Esophagus squamous epithelium (tissue), 4 donors: Measurements from ENCODE around the gene IL19.

Experiments
- POLR2A ChIP-seq, 4 donors: fragments of 450-650 bp; IDR thresholded peaks; one replicate each; pipeline ENCODE4 v1.6.1; 2017; ENCODE audit warnings: antibody characterized with exemption in 4 of 4, mild to moderate bottlenecking in 4 of 4, moderate library complexity in 3 of 4
- TF ChIP-seq, protein P1 (sequence below), 6 experiments: fragments of 450-650 bp in 4 of 6; fragments of 200-600 bp in 2 of 6; sonication (generic) in 2 of 6; IDR thresholded peaks; one replicate each; pipeline ENCODE4 v1.5.1; 2016 to 2019; ENCODE audit warnings: antibody characterized with exemption in 6 of 6, mild to moderate bottlenecking in 4 of 6, moderate library complexity in 4 of 6

DNA sequence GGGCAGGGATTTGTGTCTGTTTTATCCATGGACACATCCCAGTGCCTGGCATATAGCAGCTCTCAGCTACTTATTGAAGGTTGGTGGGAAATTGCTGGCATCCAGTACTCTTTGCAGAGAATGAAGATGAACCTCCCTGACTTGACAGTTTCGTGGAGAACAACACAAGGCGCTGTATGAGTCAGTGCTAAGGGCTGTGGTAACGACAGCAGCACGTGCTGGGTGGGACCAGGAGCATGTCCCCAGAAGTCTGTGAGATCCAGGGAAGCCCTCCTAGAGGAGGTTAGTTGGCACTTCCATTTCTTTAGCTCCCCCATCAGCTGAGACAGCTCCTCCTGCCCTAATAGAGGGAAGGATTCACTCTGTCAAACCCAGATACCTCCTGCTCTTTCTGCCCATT lies 25.9 kb upstream of the IL19 start:
- TF ChIP-seq POLR2A (IDR thresholded peaks at IDR 0.05) = no peak
- TF ChIP-seq, protein P1, sequence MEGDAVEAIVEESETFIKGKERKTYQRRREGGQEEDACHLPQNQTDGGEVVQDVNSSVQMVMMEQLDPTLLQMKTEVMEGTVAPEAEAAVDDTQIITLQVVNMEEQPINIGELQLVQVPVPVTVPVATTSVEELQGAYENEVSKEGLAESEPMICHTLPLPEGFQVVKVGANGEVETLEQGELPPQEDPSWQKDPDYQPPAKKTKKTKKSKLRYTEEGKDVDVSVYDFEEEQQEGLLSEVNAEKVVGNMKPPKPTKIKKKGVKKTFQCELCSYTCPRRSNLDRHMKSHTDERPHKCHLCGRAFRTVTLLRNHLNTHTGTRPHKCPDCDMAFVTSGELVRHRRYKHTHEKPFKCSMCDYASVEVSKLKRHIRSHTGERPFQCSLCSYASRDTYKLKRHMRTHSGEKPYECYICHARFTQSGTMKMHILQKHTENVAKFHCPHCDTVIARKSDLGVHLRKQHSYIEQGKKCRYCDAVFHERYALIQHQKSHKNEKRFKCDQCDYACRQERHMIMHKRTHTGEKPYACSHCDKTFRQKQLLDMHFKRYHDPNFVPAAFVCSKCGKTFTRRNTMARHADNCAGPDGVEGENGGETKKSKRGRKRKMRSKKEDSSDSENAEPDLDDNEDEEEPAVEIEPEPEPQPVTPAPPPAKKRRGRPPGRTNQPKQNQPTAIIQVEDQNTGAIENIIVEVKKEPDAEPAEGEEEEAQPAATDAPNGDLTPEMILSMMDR (IDR thresholded peaks at IDR 0.05) = no peak
